ENCODE measurements around the gene LRRC4B. TPM values are rescaled to one million over a fixed set of nuclear protein-coding genes. Genes with fewer than 3 reads are reported as not detected.

Gene LRRC4B
- total and polyA plus RNA-seq, 12 donors, result 0.42 to 3.0 (median 0.78) TPM

DNA sequence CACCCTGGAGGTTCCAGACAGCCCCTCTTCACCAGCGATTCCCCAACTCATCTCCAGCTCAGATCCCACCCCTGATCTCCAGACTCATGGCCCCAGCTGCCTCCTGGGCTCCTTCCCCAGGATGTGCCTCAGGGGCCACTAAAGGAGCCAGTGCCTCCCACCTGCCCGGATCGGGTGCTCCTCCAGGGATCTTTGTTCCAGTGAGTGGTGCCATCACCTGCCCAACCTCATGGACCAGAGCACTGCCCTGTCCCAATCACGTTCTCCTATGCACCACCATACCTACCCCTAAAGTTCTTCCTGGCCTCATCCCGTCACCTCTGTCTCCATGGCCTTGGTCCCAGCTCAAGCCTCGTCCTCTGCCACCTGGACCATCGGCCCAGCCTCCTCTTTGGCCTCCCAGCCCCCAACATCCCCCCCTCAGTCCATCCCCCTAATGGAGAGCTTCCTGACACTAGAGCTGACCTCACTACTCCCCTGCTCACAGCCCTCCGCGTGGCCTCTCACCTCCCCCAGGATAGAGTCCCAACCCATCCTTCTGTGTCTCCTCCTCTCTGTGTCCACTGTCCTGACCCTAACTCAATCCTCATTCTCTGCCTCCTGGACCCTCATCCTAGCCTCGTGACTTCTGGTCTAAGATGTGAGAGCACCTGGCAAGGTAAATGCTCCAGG lies 82.8 kb downstream of the LRRC4B start:
- Histone ChIP-seq H3K4me1 (peaks cover 0 to 7% (median 0%) of the 10 kb centered on the region in 9 donors), H3K27ac (no peak overlapping the region), H3K4me3 (no peak overlapping the region), H3K9me3 (peaks cover 0 to 5% (median 0%) of the 10 kb centered on the region in 11 donors), H3K36me3 (peaks cover 0 to 48% (median 8%) of the 10 kb centered on the region in 9 donors), H3K27me3 (peaks cover 0 to 4% (median 0%) of the 10 kb centered on the region in 7 donors)
- ATAC-seq (no peak), DNase-seq (no peak)
- intact Hi-C loops (cut with DNase I), result no loop called here
- TF ChIP-seq, protein P1, sequence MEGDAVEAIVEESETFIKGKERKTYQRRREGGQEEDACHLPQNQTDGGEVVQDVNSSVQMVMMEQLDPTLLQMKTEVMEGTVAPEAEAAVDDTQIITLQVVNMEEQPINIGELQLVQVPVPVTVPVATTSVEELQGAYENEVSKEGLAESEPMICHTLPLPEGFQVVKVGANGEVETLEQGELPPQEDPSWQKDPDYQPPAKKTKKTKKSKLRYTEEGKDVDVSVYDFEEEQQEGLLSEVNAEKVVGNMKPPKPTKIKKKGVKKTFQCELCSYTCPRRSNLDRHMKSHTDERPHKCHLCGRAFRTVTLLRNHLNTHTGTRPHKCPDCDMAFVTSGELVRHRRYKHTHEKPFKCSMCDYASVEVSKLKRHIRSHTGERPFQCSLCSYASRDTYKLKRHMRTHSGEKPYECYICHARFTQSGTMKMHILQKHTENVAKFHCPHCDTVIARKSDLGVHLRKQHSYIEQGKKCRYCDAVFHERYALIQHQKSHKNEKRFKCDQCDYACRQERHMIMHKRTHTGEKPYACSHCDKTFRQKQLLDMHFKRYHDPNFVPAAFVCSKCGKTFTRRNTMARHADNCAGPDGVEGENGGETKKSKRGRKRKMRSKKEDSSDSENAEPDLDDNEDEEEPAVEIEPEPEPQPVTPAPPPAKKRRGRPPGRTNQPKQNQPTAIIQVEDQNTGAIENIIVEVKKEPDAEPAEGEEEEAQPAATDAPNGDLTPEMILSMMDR (IDR thresholded peaks at IDR 0.05), result no peak
- 69 to 74% methylated on average over 10 of the region's 10 CpGs for WGBS, 2 donors

DNA sequence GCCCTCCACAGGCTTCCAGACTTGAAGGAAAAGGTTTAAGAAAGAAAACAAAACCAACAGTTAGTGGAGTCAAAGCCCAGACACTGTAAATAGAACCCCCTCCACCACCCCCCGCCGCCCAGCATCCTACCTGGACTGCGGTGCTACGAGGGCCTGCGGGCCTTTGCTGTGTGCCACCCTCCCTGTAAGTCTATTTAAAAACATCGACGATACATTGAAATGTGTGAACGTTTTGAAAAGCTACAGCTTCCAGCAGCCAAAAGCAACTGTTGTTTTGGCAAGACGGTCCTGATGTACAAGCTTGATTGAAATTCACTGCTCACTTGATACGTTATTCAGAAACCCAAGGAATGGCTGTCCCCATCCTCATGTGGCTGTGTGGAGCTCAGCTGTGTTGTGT lies 85.3 kb downstream of the LRRC4B start:
- 63 to 68% methylated on average over 10 of the region's 10 CpGs for WGBS, 2 donors
- intact Hi-C loops (cut with DNase I), result no loop called here
- TF ChIP-seq, protein P1 (IDR thresholded peaks at IDR 0.05), result no peak
- no peak for DNase-seq
- Histone ChIP-seq H3K4me1 (peaks cover 0 to 19% (median 9%) of the 10 kb centered on the region in 9 donors), H3K36me3 (peaks cover 0 to 72% (median 19%) of the 10 kb centered on the region in 9 donors), H3K27me3 (peaks cover 0 to 4% (median 0%) of the 10 kb centered on the region in 7 donors), H3K27ac (no peak overlapping the region), H3K4me3 (no peak overlapping the region), H3K9me3 (peaks cover 0 to 5% (median 0%) of the 10 kb centered on the region in 11 donors)
- no peak for ATAC-seq

DNA sequence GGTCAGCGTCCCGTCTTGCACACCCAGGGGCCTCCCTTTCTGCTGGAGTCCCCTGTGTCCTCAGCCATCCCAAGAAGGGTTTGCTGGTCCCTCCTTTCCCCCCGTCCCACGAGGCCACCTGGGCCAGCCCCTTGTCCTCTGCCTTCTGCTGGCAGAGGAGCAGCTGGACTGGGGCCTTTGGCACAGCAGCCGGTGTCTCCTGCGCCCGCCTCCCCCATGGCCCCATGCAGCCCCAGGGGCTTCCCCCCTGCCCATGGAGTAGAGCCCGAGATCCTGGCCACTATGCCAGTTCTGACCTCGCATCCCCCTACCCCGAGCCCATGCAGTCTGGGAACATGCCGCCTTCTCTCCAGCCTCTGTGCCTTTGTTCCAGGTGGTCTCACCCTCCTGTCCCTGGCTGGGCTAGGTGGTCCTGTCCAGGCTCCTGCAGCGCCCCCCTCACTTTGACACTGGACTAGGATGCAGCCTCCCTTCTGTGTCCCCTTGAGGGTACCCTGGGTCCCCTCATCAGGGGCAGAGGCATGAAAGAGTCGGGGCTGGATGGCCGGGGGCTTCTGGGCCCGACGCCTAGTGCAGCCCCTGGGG lies 85.9 kb downstream of the LRRC4B start:
- 82 to 83% methylated on average over 16 of the region's 16 CpGs for WGBS, 2 donors
- Histone ChIP-seq H3K27ac (no peak overlapping the region), H3K4me3 (no peak overlapping the region), H3K4me1 (peaks cover 1 to 25% (median 11%) of the 10 kb centered on the region in 9 donors), H3K36me3 (peaks cover 0 to 72% (median 19%) of the 10 kb centered on the region in 9 donors), H3K9me3 (peaks cover 0 to 5% (median 0%) of the 10 kb centered on the region in 11 donors), H3K27me3 (peaks cover 0 to under 1% (median 0%) of the 10 kb centered on the region in 7 donors)
- ATAC-seq, result peak in 1 of 8 donors; percentile 23
- intact Hi-C loops (cut with DNase I), result no loop called here
- TF ChIP-seq, protein P1 (IDR thresholded peaks at IDR 0.05), result no peak
- DNase-seq, result no peak

DNA sequence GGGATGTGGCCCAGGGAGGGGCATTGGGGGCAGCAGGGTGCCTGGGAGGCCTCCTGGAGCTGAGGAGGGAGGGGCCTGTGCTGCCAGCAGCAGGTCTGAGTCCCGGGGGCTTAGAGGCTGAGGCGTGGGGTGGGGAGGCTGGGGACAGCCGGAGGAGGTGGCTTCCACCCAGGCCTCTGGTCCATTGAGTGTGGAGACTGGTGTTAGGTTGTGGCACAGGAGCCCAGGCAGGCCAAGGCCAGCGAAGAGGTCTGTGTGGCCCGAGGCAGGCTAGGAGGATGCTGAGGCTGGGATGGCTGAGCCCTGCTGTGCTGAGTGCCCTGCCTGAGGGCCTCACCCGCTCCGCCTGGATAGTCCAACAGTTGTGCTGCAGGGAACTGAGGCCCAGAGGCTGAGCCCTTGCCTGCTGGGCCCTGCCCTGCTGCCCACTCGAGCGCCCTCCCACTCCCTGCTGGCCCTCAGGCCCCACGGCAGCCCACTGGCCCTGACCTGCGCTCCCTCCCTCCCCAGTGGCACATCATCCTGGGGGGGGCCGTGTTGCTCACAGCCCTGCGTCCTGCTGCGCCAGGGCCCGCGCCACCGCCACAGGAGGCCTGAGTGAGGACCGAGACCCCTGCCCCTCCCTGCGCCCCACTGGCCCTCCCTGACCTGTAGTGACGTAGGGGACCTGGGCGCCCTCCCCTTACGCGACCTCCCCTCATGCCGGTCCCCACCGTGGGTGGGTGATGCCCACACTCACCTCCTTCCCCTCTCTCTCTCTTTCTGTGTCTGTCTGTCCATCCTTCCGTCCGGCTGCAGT lies 86.7 kb downstream of the LRRC4B start:
- H3K27me3 ChIP-seq, result no peaks in the 10 kb centered on the region
- H3K4me3 ChIP-seq, result no peak overlapping the region
- intact Hi-C loops (cut with DNase I), result no loop called here
- peaks cover 0 to 72% (median 19%) of the 10 kb centered on the region in 9 donors for H3K36me3 ChIP-seq
- H3K4me1 ChIP-seq, result peaks cover 5 to 30% (median 17%) of the 10 kb centered on the region in 9 donors
- ATAC-seq, result peak in 1 of 8 donors; percentile 4
- no peak for DNase-seq
- peaks cover 0 to 2% (median 0%) of the 10 kb centered on the region in 11 donors for H3K9me3 ChIP-seq
- TF ChIP-seq, protein P1 (IDR thresholded peaks at IDR 0.05), result no peak
- no peak overlapping the region for H3K27ac ChIP-seq
- 91 to 97% methylated on average over 25 to 27 of the region's 27 CpGs for WGBS, 2 donors
